ENCODE measurements around the gene DGKG. TPM values are rescaled to one million over a fixed set of nuclear protein-coding genes. Genes with fewer than 3 reads are reported as not detected.

DGKG gene
- total and polyA plus RNA-seq, 9 of the 15 experiments (the other 6 are each of a cell fraction or from before 2014, with no cell fraction given) = 0.01 to 0.36 (median 0.15) TPM

GRCh38 chr3:186105543-186105942 lies 256.5 kb downstream of the DGKG start:
- intact Hi-C loops (cut with micrococcal nuclease) = loop anchor here (5.0 kb wide), 1 partner anchor 103 kb away; no protein-coding TSS in a partner anchor
- Histone ChIP-seq H3K27ac (ENCODE audit: extremely low read depth, low read depth, low read length) (no peak overlapping the region), H4K20me1 (replicated peaks; ENCODE audit: control insufficient read depth, insufficient read depth, low read length) (no peaks in the 10 kb centered on the region), H3K9ac (ENCODE audit: insufficient read depth in 1 of 2, low read depth in 2 of 2, low read length in 2 of 2) (no peak overlapping the region), H2AFZ (ENCODE audit: low read depth, low read length) (no peak overlapping the region), H3K9me1 (ENCODE audit: control insufficient read depth, insufficient read depth, low read length) (no peaks in the 10 kb centered on the region), H3K9me3 (replicated peaks; ENCODE audit: control insufficient read depth, insufficient read depth, low read depth, low read length) (no peaks in the 10 kb centered on the region), H3K36me3 (ENCODE audit: control insufficient read depth, insufficient read depth, low read length) (peaks cover 9% of the 10 kb centered on the region; the same call in 1 of the 3 replicates), H3K4me3 (no peak overlapping the region), H3K79me2 (ENCODE audit: control insufficient read depth, insufficient read depth, low read length) (peaks cover 25% of the 10 kb centered on the region), H3K4me2 (ENCODE audit: insufficient read depth, low read length) (no peak overlapping the region), H3K27me3 (ENCODE audit: control insufficient read depth in 2 of 2, insufficient read depth in 2 of 2, low read length in 2 of 2) (no peaks in the 10 kb centered on the region), H3K4me1 (replicated peaks in 1 of 2; ENCODE audit: control insufficient read depth in 2 of 2, insufficient read depth in 2 of 2, low read length in 2 of 2) (peaks cover 9 to 26% of the 10 kb centered on the region in 2 experiments; a peak in 4 of 5 replicates)
- DNase-seq (ENCODE audit: extremely low read depth in 1 of 4, low spot score in 3 of 4) (no peak), FAIRE-seq (no peak), ATAC-seq (no peak)
- WGBS (ENCODE audit: insufficient coverage, low coverage, missing lambda C conversion rate) = 36% methylated on average over 6 of the region's 6 CpGs
- in situ Hi-C loops (cut with MboI) = no loop called here
- CTCF ChIA-PET (ENCODE audit: low intra/inter-chr PET ratio) = no interaction called here
- BruUV-seq (replicated peaks) = no TSS peak
- POLR2A ChIA-PET = interaction anchor here (0.6 to 1.4 kb wide), 3 partner anchors 9 to 13 kb away, joined by 3 to 4 read pairs (median 3); no protein-coding TSS in a partner anchor
- TF ChIP-seq ZNF586 (CRISPR knock-in tag; conservative IDR thresholded peaks at IDR 0.05) (no peak), THRB (CRISPR knock-in tag; conservative IDR thresholded peaks at IDR 0.05) (no peak), MAZ (CRISPR knock-in tag; conservative IDR thresholded peaks at IDR 0.05 in 1 of 2, IDR thresholded peaks at IDR 0.05 in 1 of 2) (no peak), HDAC2 (IDR thresholded peaks at IDR 0.05) (peak; percentile 76), ZBTB11 (CRISPR knock-in tag; IDR thresholded peaks at IDR 0.05) (no peak), ZNF584 (CRISPR knock-in tag; IDR thresholded peaks at IDR 0.05; ENCODE audit: low read depth) (0 out of 2 replicates have a peak, but pooled peaks have one; percentile 27), TEAD2 (tag; IDR thresholded peaks at IDR 0.05) (0 out of 2 replicates have a peak, but pooled peaks have one; percentile 53), TSHZ1 (CRISPR knock-in tag; IDR thresholded peaks at IDR 0.05) (no peak), TEAD1 (CRISPR knock-in tag; IDR thresholded peaks at IDR 0.05) (peak in 1 of 2 experiments; percentile 91; a peak in 2 of 4 replicates), ZNF280A (IDR thresholded peaks at IDR 0.05; ENCODE audit: low read depth, partially characterized antibody) (no peak), NCOR1 (IDR thresholded peaks at IDR 0.05) (no peak)
